ENCODE measurements around the gene EML6. TPM values are rescaled to one million over a fixed set of nuclear protein-coding genes. Genes with fewer than 3 reads are reported as not detected.

Gene EML6
- total RNA-seq, 4 donors from 2014 or later = 0.63 to 9.0 (median 1.2) TPM

GRCh38 chr2:55011831-55012671, 288.6 kb downstream of the EML6 start:
- DNase-seq (ENCODE audit: low spot score) = no peak
- no peak for TF ChIP-seq CTCF (IDR thresholded peaks at IDR 0.05)
- no peak for ATAC-seq (ENCODE audit: low FRiP score)

GRCh38 chr2:55012672-55013484, 289.4 kb downstream of the EML6 start:
- no peak for ATAC-seq (ENCODE audit: low FRiP score)
- TF ChIP-seq CTCF (IDR thresholded peaks at IDR 0.05) = no peak
- DNase-seq (ENCODE audit: low spot score) = no peak

GRCh38 chr2:55013936-55014335, 290.5 kb downstream of the EML6 start:
- DNase-seq (ENCODE audit: low spot score) = no peak
- no peak for TF ChIP-seq CTCF (IDR thresholded peaks at IDR 0.05)
- no peak for ATAC-seq (ENCODE audit: low FRiP score)

- no peak for DNase-seq (ENCODE audit: low spot score)
- no peak for TF ChIP-seq CTCF (IDR thresholded peaks at IDR 0.05)
- peak; percentile 50 for ATAC-seq (ENCODE audit: low FRiP score)
Observed at GRCh38 chr2:55014962-55015939, 291.8 kb downstream of the EML6 start.

- TF ChIP-seq CTCF (IDR thresholded peaks at IDR 0.05) = no peak
- no peak for DNase-seq (ENCODE audit: low spot score)
- no peak for ATAC-seq (ENCODE audit: low FRiP score)
Observed at GRCh38 chr2:55017428-55017827, 294.0 kb downstream of the EML6 start.

- ATAC-seq (ENCODE audit: low FRiP score) = no peak
- TF ChIP-seq CTCF (IDR thresholded peaks at IDR 0.05) = no peak
- DNase-seq (ENCODE audit: low spot score) = no peak
Observed at GRCh38 chr2:55017880-55018279, 294.4 kb downstream of the EML6 start.
